G401.6 (cell line): ENCODE results near the gene MEF2D.

Experiments
- FAIRE-seq: peaks from 2 replicates; lab custom pipeline; 2012; peaks lifted over from hg19 to GRCh38; lab: Jason Lieb, UNC

MEF2D gene

DNA sequence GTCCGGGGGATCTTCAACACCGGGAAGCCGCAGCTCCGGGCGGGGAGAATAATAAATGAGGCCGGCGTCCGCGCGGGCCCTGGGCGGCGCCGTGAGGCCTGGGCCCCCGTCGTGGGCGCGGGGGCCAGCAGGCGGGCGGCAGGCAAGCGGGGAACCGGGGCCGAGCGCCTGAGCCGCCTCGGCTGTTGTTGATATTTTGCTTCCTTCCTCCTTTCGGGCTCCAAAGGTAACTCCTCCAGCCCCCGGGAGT, at the start of gene MEF2D:
Gene MEF2D (minus strand): TSS at position 233 of the 250 bp plus-strand sequence. CDS start 17,483 bp downstream, outside the sequence.
- no peak for FAIRE-seq

DNA sequence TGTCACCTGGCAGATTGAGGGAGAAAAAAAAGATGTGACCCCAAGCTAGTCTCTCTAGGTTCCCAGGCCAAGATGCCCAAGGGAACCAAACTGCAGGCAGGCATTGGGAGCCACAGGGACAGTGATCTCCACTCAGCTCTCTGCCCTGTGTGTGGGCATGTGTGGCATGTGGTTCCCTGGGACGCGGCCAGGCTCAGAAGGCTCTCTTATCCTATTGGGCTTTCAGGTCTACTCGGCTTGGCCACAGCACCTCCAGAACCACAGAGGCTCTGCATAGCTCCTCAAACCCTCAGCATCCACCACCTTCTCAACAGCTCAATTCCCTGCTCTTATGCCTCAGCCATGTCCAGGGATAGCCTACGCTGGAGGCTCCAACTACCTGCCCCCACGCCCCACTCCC, 49.8 kb upstream of the MEF2D start:
- FAIRE-seq: no peak

DNA sequence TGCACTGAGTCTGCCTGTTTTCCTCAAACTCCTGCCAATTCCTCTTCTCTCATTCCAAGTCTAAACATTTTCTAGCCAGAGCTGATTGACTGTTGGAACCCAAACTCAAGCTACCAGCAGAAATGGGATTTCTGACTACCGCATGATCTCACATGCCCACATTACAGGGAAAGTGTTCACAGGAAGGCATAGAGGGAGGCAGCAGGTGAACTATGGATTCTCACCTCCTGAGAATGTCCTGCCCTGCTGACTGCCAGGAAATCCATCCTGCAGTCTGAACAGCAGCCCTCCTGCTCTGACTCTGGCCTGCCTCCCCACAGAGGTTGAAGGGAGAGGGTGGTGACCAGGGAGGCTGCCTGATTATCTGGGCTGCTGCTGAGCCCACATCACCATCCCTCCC, 49.3 kb upstream of the MEF2D start:
- FAIRE-seq: no peak

DNA sequence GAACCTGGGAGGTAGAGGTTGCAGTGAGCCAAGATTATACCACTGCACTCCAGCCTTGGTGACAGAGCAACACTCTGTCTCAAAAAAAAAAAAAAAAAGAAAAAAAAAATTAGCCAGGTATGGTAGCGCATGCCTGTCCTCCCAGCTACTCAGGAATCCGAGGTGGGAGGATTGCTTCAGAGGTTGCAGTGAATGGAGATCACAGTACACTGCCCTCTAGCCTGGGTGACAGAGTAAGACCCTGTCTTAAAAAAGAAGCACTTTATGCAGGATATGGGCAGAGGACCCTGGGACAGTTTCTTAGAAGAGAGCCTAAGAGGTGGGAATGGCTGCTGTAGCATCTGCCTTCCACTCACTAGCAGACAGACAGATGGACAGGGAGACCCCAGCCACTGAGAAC, 48.8 kb upstream of the MEF2D start:
- no peak for FAIRE-seq

DNA sequence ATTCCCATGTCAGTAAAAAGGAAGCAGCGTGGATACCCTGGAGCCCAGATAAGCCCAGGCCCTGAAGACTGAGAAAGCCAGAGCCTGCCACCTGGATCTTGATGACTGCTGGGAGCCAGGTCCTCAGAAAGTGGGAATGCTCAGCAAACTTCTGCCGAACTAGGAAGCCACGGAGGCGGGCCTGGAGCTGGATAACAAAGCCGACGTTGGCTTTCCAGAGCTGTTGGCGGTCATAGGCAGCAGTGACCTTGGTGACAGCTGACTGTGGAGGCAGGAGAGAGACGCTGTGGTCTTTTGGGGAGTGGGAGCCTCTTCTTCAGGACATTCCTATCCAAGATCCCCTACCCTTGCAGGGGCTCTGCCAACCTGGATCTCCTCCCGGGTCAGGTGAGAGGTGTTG, 47.4 kb upstream of the MEF2D start:
- FAIRE-seq: no peak

DNA sequence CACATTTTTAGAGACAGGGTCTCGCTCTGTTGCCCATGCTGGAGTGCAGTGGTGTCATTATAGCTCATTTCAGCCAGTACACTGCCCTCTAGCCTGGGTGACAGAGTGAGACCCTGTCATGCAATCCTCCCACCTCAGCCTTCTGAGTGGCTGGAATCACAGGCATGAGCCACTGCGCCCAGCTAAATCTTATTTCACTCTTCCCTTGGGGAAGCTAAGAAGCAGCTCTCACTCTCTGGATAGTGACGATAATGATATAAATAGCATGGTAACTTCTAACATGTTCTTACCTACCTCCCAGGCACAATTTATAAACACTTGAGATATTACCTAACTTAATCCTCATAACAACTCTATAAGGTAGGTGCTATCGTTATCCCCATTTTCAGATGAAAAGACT, 46.9 kb upstream of the MEF2D start:
- no peak for FAIRE-seq

DNA sequence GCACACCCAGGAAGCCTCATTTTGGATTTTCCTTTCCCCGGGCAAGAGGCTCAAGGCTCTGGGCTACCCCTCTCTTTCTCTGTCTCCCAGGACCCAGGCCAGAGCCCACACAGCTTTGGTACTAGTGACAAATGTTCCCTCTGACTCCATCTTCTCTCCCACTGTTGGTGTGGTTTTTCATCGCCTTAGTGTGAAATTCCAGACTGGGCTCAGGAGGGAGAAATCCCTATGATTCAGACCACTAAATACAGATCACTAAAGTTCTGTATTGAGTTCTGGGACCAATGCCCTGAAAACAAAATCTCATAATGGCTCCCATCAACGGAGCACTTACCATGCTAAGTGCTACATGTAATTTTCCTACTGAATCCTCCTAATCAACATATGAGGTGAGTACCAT, 45.7 kb upstream of the MEF2D start:
- FAIRE-seq: no peak

DNA sequence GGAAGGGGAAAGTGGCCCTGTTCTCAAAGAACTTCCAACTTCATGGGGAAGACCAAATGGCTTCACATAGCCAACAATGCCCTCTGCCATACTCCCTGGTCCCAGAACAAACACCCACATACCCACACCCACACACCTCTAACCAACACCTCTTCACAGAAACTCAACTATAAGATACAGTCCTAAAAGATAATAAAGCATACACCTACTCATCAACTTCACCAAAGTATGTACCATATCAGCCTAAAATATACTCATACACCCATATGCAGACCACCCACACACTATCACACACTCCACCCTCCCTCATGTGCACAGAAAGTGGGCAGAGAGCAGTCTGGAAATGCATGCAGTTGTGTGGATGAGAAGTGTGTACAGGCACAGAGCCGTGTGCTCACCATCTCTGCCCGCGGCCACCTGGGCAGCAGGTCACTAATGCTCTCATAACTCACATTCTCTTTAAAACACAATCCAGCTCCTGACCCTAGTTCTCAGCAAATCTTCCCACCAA, 44.1 kb upstream of the MEF2D start:
- FAIRE-seq: no peak

DNA sequence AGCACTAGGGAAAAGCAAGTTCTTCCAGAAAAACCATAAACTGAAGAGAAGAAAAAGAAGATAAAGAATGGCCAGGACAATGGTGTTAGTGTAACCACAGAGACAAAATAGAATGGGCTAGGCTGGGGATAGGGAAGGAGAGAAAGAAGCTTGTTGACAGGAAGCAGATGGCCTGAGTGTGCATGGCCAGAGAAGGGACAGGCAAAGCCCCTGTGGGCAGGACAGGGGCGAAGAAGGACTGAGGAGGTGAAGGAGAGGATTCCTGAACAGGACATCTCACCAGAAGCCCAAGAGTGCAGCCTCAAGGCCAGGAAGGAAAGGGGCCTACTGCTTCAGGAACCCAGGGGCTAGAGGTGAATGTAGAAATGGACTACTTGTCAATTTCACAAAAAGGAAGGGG, 42.5 kb upstream of the MEF2D start:
- no peak for FAIRE-seq

DNA sequence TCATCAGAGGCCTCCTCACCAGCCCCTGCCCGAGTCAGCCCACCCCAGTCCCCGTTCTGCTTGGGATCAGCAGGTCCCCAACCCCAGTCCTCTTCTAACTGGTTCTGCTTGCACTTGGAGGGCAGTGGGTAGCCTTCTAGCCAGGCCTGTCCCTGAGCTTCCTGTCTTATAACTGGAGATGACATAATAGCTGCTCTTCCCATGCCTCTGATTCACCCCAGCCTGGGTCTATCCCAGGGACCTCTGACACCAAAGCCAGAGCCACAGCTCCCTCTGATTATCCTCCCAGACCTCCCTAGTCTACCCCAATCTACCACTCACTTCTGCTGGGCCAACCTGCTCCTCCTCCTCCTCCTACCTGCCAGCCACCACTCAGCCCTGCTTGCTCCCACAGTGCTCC, 40.4 kb upstream of the MEF2D start:
- no peak for FAIRE-seq

DNA sequence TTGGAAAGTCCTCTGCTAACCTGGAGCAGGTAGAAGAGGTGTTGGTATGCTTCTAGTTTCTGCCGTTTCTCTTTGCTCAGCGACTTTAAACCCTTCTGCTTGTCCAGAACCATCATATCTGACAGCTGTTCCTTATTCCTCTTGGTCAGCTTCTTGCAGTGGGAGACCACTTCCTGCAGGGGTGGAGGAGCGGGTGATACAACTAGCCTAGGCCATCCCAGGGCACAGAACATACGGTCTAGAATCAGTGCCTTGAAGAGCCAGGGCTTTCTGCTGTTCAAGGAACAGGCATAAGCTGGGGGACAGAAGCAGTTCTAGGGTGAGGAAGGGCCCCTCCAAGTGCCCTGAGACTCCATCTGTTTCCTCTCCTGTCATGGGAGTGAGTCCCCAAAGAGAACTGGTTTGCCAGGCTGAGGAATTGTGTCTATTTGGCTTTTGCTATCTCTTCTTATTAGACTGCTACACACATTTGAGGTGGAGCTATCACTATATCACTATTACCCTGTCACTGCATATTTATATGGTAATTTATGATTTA, 39.3 kb upstream of the MEF2D start:
- FAIRE-seq: no peak

DNA sequence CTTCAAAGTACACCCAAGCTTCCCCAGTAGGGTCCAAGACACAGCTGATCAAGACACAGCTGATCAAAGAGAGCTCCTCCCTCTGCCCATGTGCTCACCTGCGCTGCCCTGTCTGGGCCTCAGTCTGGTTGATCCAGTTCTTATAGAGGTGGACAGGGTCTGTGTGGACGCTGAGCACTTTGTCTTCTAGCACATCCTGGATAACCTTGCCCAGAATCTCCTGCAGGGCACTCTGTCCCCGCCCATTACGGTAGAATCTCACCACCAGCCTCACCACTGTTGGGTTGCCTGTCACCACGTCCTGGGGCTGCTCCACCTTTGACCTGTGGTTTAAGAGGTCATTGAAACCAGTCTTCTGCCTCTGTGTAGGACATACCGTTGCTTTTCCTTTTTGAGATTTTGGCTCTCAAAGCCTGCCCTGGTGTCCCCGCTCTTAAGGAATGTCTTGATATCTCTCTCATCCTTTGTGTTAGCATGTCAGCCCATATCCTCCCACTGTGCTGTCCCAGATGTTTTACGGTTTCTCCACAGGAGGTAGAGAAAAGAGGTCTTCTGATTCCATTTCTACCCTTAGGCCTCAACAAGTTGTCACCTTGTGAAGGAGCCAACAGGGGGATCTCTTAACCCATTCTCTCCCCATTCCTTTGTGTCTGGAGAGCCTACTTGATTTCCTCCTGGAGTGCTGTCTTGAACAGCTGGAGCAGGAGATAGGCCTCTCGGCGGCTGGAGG, 38.3 kb upstream of the MEF2D start:
- FAIRE-seq: no peak

DNA sequence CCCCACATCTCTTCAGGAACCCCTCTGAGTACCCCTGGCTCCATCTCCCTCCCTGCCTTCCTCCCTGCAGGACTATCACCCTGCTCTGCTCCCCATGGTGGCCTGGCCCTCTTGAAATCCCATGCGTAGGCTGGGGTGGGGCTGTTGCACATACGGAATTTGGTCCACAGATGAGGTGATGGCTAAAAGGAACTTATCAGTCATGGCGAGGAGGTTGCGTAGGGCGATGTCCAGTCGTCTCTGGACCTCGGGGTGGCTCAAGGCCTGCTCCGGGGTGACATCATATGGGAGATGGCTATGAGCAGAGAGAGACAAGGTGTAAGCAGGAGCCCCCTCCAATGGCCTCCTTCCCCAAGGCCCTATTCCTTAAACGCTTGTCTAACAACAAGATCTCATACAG, 36.5 kb upstream of the MEF2D start:
- FAIRE-seq: no peak

DNA sequence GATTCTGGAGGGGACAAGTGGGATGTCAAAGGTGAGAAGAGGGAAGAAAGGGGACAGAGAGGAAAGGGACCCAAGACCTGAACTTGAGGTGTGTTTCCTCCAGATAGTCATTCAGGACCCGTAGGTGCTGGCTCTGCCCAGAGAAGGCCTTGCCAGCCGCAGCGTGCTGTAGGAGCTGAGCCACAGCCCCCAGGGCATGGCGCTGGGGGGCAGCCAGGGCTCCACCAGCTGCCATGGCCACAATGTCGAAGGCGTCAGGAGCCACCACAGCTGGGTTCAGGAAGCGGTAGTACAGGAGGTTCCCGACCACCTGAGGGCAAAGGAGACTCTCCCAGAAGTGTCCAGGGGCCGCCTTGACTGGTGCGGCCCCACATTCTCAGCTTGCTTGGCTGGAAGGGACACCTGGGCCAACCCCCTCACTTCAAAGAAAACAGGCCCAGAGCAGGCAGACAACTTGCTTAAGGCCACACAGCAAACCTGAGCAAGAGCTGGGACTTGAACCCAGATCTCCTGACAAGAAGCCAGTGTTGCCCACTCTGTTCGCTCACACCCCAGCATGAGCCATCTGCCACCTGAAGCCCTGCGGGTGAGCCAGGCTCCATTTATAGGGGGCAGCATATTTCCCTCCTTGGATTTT, 34.0 kb upstream of the MEF2D start:
- FAIRE-seq: no peak

DNA sequence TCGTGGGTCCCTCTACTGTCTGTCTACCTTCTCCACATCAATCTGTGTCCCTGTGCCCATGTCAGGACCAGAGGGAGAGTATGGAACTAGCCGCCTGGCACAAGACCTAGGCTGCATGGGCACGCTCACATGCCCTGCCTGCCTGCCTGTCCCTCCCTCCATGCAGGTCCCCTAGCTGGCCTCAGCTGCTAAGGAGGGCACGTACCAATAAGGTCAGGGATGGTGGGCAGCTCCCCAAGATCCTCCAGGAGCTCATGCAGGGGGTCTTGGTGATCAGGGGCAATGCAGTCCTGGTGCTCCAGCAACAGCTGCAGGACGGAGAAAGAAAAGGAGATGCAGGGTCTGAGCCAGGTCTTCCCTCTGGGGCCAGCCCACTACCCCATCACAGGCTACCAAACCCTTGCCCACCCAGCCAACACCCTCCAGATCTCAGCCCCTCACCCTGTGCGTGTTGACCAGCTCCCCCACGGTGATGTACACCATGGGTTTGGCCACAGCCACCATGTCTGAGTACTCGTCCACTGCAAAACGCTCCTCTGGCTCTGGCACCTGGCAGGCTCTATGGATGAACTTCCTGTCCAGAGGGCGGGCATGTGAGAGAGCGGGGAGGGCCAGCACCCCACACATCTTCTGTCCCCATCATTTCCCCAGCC, 33.1 kb upstream of the MEF2D start:
- no peak for FAIRE-seq

DNA sequence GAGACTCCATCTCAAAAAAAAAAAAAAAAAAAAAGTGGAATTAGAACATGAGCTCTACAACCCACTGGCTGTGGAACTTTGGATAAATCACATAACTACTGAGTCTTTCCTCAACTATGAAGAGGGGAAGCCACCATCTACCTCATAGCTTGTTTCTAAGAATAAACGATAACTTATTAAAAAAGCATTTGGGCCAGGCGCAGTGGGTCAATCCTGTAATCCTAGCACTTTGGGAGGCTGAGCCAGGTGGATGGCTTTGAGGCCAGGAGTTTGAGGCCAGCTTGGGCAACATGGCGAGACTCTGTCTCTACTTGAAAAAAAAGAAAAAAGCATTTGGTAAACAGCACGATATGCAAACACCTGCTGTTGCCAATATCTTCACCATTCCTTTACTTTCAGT, 31.8 kb upstream of the MEF2D start:
- no peak for FAIRE-seq

DNA sequence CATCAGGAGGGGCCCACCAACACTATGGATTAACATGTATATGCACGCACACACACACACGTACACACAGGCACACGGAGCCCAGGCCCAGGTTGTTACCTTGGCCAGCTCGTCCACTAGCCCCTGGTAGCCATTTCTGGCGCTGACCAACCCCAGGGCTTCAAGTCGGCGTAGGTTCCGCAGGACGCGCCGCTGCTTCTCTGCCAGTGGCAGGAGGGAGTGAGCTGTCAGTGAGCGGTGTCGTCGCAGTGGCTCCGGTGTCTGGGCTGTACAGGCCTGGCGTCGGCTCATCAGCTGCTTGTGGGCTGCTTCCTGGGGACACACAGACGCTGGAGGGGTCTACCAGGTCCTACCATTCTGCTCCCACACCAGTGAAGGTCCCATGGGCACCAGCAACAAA, 29.4 kb upstream of the MEF2D start:
- no peak for FAIRE-seq

DNA sequence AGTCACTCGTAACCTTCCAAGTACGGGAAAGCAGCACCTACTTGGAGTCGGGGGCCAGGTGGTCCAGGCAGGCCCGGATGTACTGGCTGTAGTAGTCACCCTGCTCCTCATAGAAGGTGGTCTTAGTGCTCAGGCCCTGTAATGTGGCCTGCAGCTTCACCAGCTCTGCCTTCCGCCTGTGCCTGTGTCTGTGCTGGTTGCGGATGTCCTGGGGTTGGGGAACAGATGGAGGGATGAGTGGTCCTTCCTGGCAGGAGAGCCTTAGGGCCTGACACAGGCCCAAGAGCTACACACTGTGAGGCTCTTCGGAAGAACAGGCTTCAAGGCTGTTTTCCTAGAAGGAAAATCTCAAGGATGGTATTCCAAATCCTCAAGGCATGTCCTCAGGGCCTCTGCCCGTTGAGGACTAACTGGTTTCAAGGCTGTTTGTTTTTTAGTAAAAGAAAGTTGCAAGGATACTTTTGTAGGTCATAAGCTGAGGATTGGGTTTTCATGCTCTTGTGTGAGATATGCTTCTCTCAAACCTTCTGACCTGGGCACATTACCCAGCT, 28.4 kb upstream of the MEF2D start:
- no peak for FAIRE-seq

DNA sequence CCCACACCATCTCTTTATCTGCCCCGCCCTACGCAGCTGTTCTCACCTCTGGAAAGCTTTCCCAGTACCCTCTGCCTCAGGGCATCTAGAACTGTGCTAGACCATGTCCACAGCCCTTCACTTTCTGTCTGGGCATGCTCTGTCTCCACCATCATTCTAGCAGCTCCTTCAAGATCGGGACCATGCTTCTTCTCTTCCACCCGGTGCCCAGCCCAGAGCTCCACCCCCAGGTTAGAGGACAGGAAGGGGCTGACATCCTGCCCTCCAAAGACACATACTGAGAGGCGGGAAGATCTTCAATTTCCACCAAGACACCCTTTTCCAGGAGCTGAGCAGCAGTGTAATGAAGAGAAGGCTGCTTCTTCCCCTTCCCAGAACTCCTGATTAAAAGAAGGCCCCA, 27.7 kb upstream of the MEF2D start:
- FAIRE-seq: no peak

DNA sequence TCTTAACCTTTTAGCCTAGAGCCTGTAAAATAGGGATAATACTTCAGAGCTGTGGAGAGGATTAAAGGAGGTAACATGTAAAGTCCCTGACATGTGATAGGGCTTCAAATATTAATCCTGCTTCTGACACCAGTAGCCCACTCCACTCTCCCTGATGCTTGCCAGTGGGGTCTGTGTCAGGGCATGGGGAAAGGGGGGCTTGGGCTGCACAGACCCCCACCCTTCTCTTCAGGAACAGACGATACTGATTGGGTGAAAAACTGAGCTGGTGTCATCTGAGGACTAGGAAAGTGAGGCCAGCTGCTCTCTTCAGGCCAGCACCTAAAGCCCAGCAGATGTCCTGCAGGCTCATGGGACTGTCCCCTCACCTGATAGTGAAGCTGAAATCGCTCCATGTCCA, 27.0 kb upstream of the MEF2D start:
- FAIRE-seq: no peak

DNA sequence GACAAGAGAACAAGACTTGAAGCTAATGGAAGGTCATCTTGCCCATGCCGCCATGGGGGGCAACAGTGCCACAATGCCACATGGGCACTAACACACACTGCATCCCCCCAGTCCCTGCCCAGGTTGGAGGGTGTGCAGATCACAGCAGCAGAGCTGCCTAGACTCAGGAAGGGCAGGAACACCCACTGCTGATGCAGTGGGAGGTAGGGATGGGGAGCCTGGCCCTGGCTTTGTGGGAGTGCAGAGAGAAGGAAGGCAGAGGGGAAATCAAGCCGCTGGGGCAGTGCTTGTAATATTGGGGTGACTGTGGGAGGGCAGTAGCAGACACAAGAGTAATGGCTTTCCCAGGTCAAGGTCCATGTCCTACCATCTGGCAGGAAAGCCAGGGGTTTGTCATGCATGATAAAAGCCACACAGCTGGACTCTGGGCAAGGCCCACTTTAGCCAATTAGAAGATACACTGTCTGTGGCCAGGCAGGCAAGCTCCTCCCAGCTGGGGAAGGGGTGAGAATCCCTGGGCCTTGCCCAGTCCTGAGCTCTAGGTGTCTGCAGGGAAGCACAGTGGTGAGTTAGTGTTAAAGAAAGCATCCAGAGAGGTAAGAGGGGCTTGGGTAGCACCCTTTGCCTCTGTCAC, 25.4 kb upstream of the MEF2D start:
- FAIRE-seq: no peak

DNA sequence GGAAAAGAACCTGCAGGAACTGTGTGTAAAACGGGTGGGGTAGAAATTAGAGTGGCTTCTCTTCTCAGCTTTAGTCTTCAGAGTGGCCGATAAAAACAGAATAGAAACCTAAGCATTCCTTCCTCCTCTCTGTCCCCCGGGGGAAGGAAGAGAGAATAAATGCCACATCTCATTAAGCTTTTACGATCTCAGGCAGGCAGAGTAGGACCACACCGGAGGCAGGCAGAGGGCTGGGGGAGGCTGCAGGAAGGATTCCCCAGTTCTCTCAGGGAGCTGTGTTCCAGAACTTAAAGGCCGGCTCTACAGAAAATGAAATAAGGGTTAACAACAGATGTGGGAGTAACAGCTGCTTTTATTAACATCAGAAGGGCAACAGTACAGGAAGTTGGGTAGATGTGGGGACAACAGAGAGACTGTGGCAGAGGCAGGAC, 24.5 kb upstream of the MEF2D start:
- no peak for FAIRE-seq

DNA sequence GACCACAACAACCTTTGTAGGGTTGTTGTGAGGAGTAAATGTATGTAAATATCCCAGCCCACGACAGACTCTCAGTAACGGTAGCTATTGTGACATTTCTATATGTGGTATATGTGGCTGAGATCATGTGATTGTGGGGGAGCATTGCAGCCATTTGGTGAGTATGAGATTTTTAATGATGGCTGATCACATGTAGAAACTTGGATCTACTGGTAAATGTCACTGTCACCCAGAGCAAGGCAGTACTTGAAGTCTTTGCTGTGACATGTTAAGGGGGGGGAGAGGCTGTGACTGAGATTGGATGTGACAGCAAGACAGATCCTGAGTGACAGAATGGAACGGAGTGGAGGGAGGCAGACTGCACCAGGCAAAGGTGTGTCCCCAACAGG, 23.9 kb upstream of the MEF2D start:
- no peak for FAIRE-seq
